Measurements from ENCODE around the gene ETFB.

- no peak for TF ChIP-seq RAD21 (CRISPR knock-in tag; conservative IDR thresholded peaks at IDR 0.05 in 1 of 2, IDR thresholded peaks at IDR 0.05 in 1 of 2)
- TF ChIP-seq BCLAF1 (IDR thresholded peaks at IDR 0.05; ENCODE audit: borderline replicate concordance in 1 of 2, control insufficient read depth in 1 of 2, low read depth in 2 of 2, low read length in 1 of 2) = no peak
- no peak for TF ChIP-seq THRB (CRISPR knock-in tag; conservative IDR thresholded peaks at IDR 0.05)
Measured at GRCh38 chr19:51354103-51354741, 12.0 kb downstream of the ETFB start.

Measured in K562 (cell line).